A549 (cell line): Measurements from ENCODE around the gene NFATC2. TPM values are rescaled to one million over a fixed set of nuclear protein-coding genes. Genes with fewer than 3 reads are reported as not detected.

Experiments
- ATAC-seq, 2 experiments: fragments of 200-7000 bp in 1 of 2; fragments of >200 bp in 1 of 2; cut with Nextera tagmentation in 1 of 2; cut with Tn5 transposase in 1 of 2; 3 replicates each; pipeline versions ENCODE4 v1.8.0 to v1.9.1; 2018 to 2020; ENCODE audit warnings: mild to moderate bottlenecking in 1 of 2, moderate library complexity in 1 of 2
- CTCF ChIA-PET: fragments of 300-600 bp; sonication (Branson Sonifier 250); formaldehyde crosslinking; extraction: SDS; loops from one replicate; lab custom pipeline; 2021; ENCODE audit warnings: antibody characterized with exemption, inconsistent platforms; lab: Yijun Ruan, JAX
- POLR2A ChIA-PET: fragments of 350-600 bp; formaldehyde crosslinking; extraction: SDS; loops from one replicate; lab custom pipeline; 2021; ENCODE audit warnings: antibody characterized with exemption, inconsistent platforms; lab: Yijun Ruan, JAX
- DNase-seq, 2 experiments: peaks; one replicate each; pipeline versions ENCODE4 v3.0.0 to v3.0.0-alpha.2; 2011 to 2016; ENCODE audit warnings: low read depth in 1 of 2, low spot score in 1 of 2
- FAIRE-seq: peaks from 2 replicates; lab custom pipeline; 2011; peaks lifted over from hg19 to GRCh38; lab: Jason Lieb, UNC
- H3K27ac ChIP-seq, 2 experiments: fragments of >200 bp; sonication (Bioruptor Twin); formaldehyde crosslinking; 3 replicates each; pipeline ENCODE4 v1.5.1; 2016 to 2017
- H3K4me1 ChIP-seq: fragments of >200 bp; sonication (Bioruptor Twin); formaldehyde crosslinking; 3 replicates; pipeline ENCODE4 v1.6.1; 2016
- H3K4me2 ChIP-seq: fragments of >200 bp; sonication (Bioruptor Twin); formaldehyde crosslinking; 3 replicates; pipeline ENCODE4 v1.6.1; 2016
- H3K4me3 ChIP-seq: fragments of >200 bp; sonication (Bioruptor Twin); formaldehyde crosslinking; 3 replicates; pipeline ENCODE4 v1.5.1; 2016
- H3K9me3 ChIP-seq: fragments of >200 bp; sonication (Bioruptor Twin); formaldehyde crosslinking; 3 replicates; pipeline ENCODE4 v1.6.1; 2016
- CBX2 ChIP-seq: fragments of 200-600 bp; sonication (generic); IDR thresholded peaks from 2 replicates; pipeline ENCODE4 v1.6.1; 2016; ENCODE audit warnings: low read depth, mild to moderate bottlenecking, borderline replicate concordance
- CEBPB ChIP-seq, 2 experiments: fragments of >200 bp in 1 of 2; sonication (Bioruptor Twin) in 1 of 2; formaldehyde crosslinking in 1 of 2; IDR thresholded peaks; 2 replicates each; pipeline ENCODE4 v1.6.1; 2012 to 2016
- CHD2 ChIP-seq: fragments of 150-350 bp; IDR thresholded peaks from 2 replicates; pipeline ENCODE4 v1.6.1; 2014; ENCODE audit warnings: low read length; ENCODE audit not compliant: partially characterized antibody
- EHF ChIP-seq: fragments of 250-450 bp; sonication (Bioruptor Pico); IDR thresholded peaks from 2 replicates; pipeline ENCODE4 v1.5.0; 2020; ENCODE audit warnings: mild to moderate bottlenecking
- ESRRA ChIP-seq: fragments of 150-350 bp; IDR thresholded peaks from 2 replicates; pipeline ENCODE4 v1.6.1; 2014; ENCODE audit warnings: mild to moderate bottlenecking, low read length, borderline replicate concordance
- FOSB ChIP-seq: fragments of 250-450 bp; sonication (Bioruptor Pico); IDR thresholded peaks from 2 replicates; pipeline ENCODE4 v1.5.0; 2020; ENCODE audit warnings: mild to moderate bottlenecking, moderate library complexity
- FOSL2 ChIP-seq, 2 experiments: fragments of 450-650 bp in 1 of 2; fragments of >200 bp in 1 of 2; sonication (Bioruptor Twin) in 1 of 2; formaldehyde crosslinking; IDR thresholded peaks; 2 replicates each; pipeline versions ENCODE4 v1.5.0 to v1.6.1; 2016 to 2020; ENCODE audit warnings: mild to moderate bottlenecking in 1 of 2, moderate library complexity in 1 of 2
- HDAC2 ChIP-seq: fragments of 200-600 bp; sonication (generic); IDR thresholded peaks from 2 replicates; pipeline ENCODE4 v1.6.1; 2016
- HES2 ChIP-seq: fragments of >200 bp; sonication (Bioruptor Twin); formaldehyde crosslinking; IDR thresholded peaks from 2 replicates; pipeline ENCODE4 v1.6.1; 2016
- HOXA7 ChIP-seq: fragments of 250-450 bp; sonication (Bioruptor Pico); IDR thresholded peaks from 2 replicates; pipeline ENCODE4 v1.5.0; 2020; ENCODE audit warnings: mild to moderate bottlenecking, moderate library complexity
- HOXB13 ChIP-seq: fragments of 250-450 bp; sonication (Bioruptor Pico); IDR thresholded peaks from 2 replicates; pipeline ENCODE4 v1.5.0; 2020; ENCODE audit warnings: low read depth, mild to moderate bottlenecking, moderate library complexity
- JUN ChIP-seq, 2 experiments: fragments of >200 bp; sonication (Bioruptor Twin); formaldehyde crosslinking; IDR thresholded peaks; 2 replicates in 1 of 2; 3 replicates in 1 of 2; pipeline ENCODE4 v1.6.1; 2016 to 2017
- MAFK ChIP-seq: fragments of 450-650 bp; IDR thresholded peaks from 2 replicates; pipeline ENCODE4 v1.6.1; 2014; ENCODE audit not compliant: partially characterized antibody
- MAZ ChIP-seq: fragments of 150-350 bp; IDR thresholded peaks from 2 replicates; pipeline ENCODE4 v1.6.1; 2014; ENCODE audit warnings: antibody characterized with exemption, low read depth, low read length, borderline replicate concordance
- NFE2L2 ChIP-seq: fragments of 150-350 bp; conservative IDR thresholded peaks from 2 replicates; pipeline ENCODE4 v1.6.1; 2014; ENCODE audit warnings: low read length
- NPAS2 ChIP-seq: fragments of 250-450 bp; sonication (Bioruptor Pico); IDR thresholded peaks from 2 replicates; pipeline ENCODE4 v1.8.0; 2022; ENCODE audit warnings: mild to moderate bottlenecking, moderate library complexity, borderline replicate concordance
- NR3C1 ChIP-seq: fragments of >200 bp; sonication (Bioruptor Twin); formaldehyde crosslinking; IDR thresholded peaks from 3 replicates; pipeline ENCODE4 v1.6.1; 2017
- PBX3 ChIP-seq: IDR thresholded peaks from 2 replicates; pipeline ENCODE4 v1.6.1; 2012
- POLR2AphosphoS2 ChIP-seq: conservative IDR thresholded peaks from 2 replicates; pipeline ENCODE4 v1.6.1; 2012; ENCODE audit warnings: low read length, improper control_type of control experiment, inconsistent platforms
- RAD21 ChIP-seq, 2 experiments: fragments of >200 bp in 1 of 2; sonication (Bioruptor Twin) in 1 of 2; formaldehyde crosslinking in 1 of 2; IDR thresholded peaks in 1 of 2; conservative IDR thresholded peaks in 1 of 2; 2 replicates in 1 of 2; 3 replicates in 1 of 2; pipeline ENCODE4 v1.6.1; 2012 to 2018; ENCODE audit warnings: inconsistent platforms in 1 of 2
- RARB ChIP-seq: fragments of 250-450 bp; sonication (Bioruptor Pico); IDR thresholded peaks from 2 replicates; pipeline ENCODE4 v1.8.0; 2021; ENCODE audit warnings: mild to moderate bottlenecking, moderate library complexity
- RFX5 ChIP-seq: fragments of 450-650 bp; IDR thresholded peaks from 2 replicates; pipeline ENCODE4 v1.7.1; 2014; ENCODE audit warnings: antibody characterized with exemption, mild to moderate bottlenecking, moderate library complexity
- SREBF2 ChIP-seq: fragments of 450-650 bp; IDR thresholded peaks from 2 replicates; pipeline ENCODE4 v1.6.1; 2014; ENCODE audit warnings: mild to moderate bottlenecking, moderate library complexity
- TFCP2L1 ChIP-seq: fragments of 250-450 bp; sonication (Bioruptor Pico); IDR thresholded peaks from 2 replicates; pipeline ENCODE4 v1.5.0; 2021; ENCODE audit warnings: mild to moderate bottlenecking
- ZNF302 ChIP-seq: fragments of 250-450 bp; sonication (Bioruptor Pico); IDR thresholded peaks from 2 replicates; pipeline ENCODE4 v1.9.0; 2021; ENCODE audit warnings: inconsistent platforms, mild to moderate bottlenecking, moderate library complexity
- WGBS: methylation state at CpG from one replicate; pipeline ENCODE4 v1.1.6; 2017; ENCODE audit errors: missing lambda C conversion rate; 5-methylcytosine and 5-hydroxymethylcytosine counted together
- polyA plus RNA-seq, 4 experiments: library from polyadenylated mRNA; depleted of rRNA in 3 of 4; stranded (reverse); fragments of >200 nt; fragmentation: RNase III in 1 of 4; extraction: RNeasy Plus Mini Kit Qiagen cat#74134 plus additional on column Dnase treatment in 1 of 4; gene quantifications; 2 replicates in 3 of 4; 3 replicates in 1 of 4; pipeline ENCODE4 v1.2.3, GENCODE V29; 2011 to 2017

Gene NFATC2
- polyA plus RNA-seq, 2 of the 4 experiments (the other 2 are of a cell fraction), result 0.75 to 1.6 TPM

- Histone ChIP-seq H3K4me2 (no peak overlapping the region), H3K27ac (peak overlapping the region in 1 of 2 experiments; percentile 10; a peak in 1 of 6 replicates), H3K4me1 (peaks cover 43% of the 10 kb centered on the region), H3K9me3 (peaks cover 12% of the 10 kb centered on the region)
- POLR2A ChIA-PET, result no interaction called here
- 78% methylated on average over 6 of the region's 6 CpGs for WGBS
- CTCF ChIA-PET, result interaction anchor here (0.9 to 2.0 kb wide), 3 partner anchors 23 to 131 kb away, joined by 4 to 5 read pairs (median 4); no protein-coding TSS in a partner anchor
- ATAC-seq (no peak), DNase-seq (no peak)
- TF ChIP-seq JUN (IDR thresholded peaks at IDR 0.05) (no peak), ZNF302 (CRISPR knock-in tag) (no peak)
- TF ChIP-seq, all 56 proteins: peak for 0
- no peak overlapping the region for H3K4me3 ChIP-seq
- no peak for FAIRE-seq
Measured at GRCh38 chr20:51452091-51452613, 90.4 kb downstream of the NFATC2 start.

- TF ChIP-seq ESRRA, result no peak
- TF ChIP-seq HOXA7 (CRISPR knock-in tag), result no peak
- TF ChIP-seq CBX2, result no peak
- TF ChIP-seq CHD2, result no peak
- no peak for TF ChIP-seq POLR2AphosphoS2
- TF ChIP-seq RAD21 (conservative IDR thresholded peaks at IDR 0.05 in 1 of 2, IDR thresholded peaks at IDR 0.05 in 1 of 2), result no peak
- no peak for TF ChIP-seq RARB
- no peak for TF ChIP-seq HES2
- no peak for TF ChIP-seq NR3C1
- no peak for TF ChIP-seq HOXB13 (CRISPR knock-in tag)
- no peak for TF ChIP-seq PBX3
- no peak for TF ChIP-seq TFCP2L1 (CRISPR knock-in tag)
- TF ChIP-seq HDAC2, result no peak
- Histone ChIP-seq H3K4me3 (no peak overlapping the region), H3K4me1 (peaks cover 46% of the 10 kb centered on the region), H3K27ac (no peak overlapping the region; a peak in 1 of 6 replicates), H3K9me3 (peaks cover 12% of the 10 kb centered on the region), H3K4me2 (no peak overlapping the region)
- 92% methylated on average over 12 of the region's 12 CpGs for WGBS
- POLR2A ChIA-PET, result interaction anchor here (0.6 kb wide), 1 partner anchor 13 kb away, joined by 3 read pairs; no protein-coding TSS in a partner anchor
- DNase-seq (no peak), ATAC-seq (no peak), FAIRE-seq (no peak)
- CTCF ChIA-PET, result interaction anchor here (0.9 to 2.0 kb wide), 4 partner anchors 10 to 132 kb away, joined by 3 to 5 read pairs (median 4); no protein-coding TSS in a partner anchor
Measured at GRCh38 chr20:51451484-51451883, 91.0 kb downstream of the NFATC2 start.

GRCh38 chr20:51450984-51451383 is 91.5 kb downstream of the NFATC2 start:
- WGBS, result 77% methylated on average over 3 of the region's 3 CpGs
- peak overlapping the region in 1 of 2 experiments; percentile 32; a peak in 2 of 6 replicates for H3K27ac ChIP-seq
- TF ChIP-seq MAZ, result no peak
- no peak for TF ChIP-seq ESRRA
- no peak for TF ChIP-seq NPAS2
- TF ChIP-seq EHF (CRISPR knock-in tag), result no peak
- no peak for TF ChIP-seq SREBF2
- no peak for TF ChIP-seq NR3C1
- TF ChIP-seq FOSL2 (IDR thresholded peaks at IDR 0.05), result no peak
- TF ChIP-seq FOSL2 (CRISPR knock-in tag; IDR thresholded peaks at IDR 0.05), result no peak
- no peak for TF ChIP-seq MAFK
- TF ChIP-seq HDAC2, result no peak
- no peak for TF ChIP-seq CEBPB (IDR thresholded peaks at IDR 0.05)
- TF ChIP-seq HOXB13 (CRISPR knock-in tag), result no peak
- TF ChIP-seq FOSB (CRISPR knock-in tag), result no peak
- TF ChIP-seq TFCP2L1 (CRISPR knock-in tag), result no peak
- no peak for TF ChIP-seq RFX5
- no peak for TF ChIP-seq NFE2L2
- TF ChIP-seq, all 56 proteins: peak for 0
- no peak overlapping the region for H3K4me3 ChIP-seq
- H3K9me3 ChIP-seq, result peaks cover 12% of the 10 kb centered on the region
- DNase-seq (no peak), FAIRE-seq (no peak), ATAC-seq (no peak)
- no peak overlapping the region for H3K4me2 ChIP-seq
- ChIA-PET POLR2A (interaction anchor here (0.6 kb wide), 1 partner anchor 13 kb away, joined by 3 read pairs; no protein-coding TSS in a partner anchor), CTCF (interaction anchor here (1.0 to 2.0 kb wide), 4 partner anchors 9 to 144 kb away, joined by 3 to 6 read pairs (median 4); no protein-coding TSS in a partner anchor)
- H3K4me1 ChIP-seq, result peaks cover 47% of the 10 kb centered on the region
